ENCODE measurements around the gene MFAP2.

DNA sequence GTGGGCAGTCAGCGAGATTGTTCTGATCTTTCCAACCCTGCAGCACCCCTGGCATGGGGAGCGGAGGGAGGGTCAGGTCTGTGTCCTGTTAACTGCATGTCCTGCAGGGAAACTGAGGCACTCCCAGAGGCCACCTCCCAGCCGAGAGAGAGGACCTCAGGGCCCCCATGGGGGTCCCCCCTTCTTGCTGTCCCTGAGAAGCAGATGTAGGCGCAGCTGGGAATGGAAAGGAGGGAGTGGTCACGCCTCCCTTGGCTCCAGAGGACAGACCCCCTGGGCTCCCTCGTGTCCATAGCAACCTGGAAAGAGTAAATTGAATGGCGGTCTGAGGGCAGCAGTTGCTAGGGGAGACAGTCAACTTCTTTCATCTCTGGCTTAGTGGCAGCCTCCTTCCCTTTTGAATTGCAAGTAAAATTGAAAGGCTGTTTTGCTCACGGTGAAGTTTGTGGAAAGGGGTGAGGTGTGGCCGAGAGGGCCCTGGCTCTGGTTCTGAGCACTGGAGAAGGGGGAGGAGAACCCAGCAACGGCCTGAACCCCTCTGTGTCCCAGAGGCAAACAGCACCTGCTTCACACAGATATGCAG lies 53.8 kb downstream of the MFAP2 start:
- TF ChIP-seq EZH2phosphoT487 (IDR thresholded peaks at IDR 0.05; ENCODE audit: unreplicated experiment) (no peak), POLR2AphosphoS5 (IDR thresholded peaks at IDR 0.05; ENCODE audit: low read depth) (no peak), EZH2 (IDR thresholded peaks at IDR 0.05; ENCODE audit: low read depth, unreplicated experiment) (no peak), CREB1 (CRISPR knock-in tag; IDR thresholded peaks at IDR 0.05; ENCODE audit: low read depth) (no peak)
- TF ChIP-seq, protein P1, sequence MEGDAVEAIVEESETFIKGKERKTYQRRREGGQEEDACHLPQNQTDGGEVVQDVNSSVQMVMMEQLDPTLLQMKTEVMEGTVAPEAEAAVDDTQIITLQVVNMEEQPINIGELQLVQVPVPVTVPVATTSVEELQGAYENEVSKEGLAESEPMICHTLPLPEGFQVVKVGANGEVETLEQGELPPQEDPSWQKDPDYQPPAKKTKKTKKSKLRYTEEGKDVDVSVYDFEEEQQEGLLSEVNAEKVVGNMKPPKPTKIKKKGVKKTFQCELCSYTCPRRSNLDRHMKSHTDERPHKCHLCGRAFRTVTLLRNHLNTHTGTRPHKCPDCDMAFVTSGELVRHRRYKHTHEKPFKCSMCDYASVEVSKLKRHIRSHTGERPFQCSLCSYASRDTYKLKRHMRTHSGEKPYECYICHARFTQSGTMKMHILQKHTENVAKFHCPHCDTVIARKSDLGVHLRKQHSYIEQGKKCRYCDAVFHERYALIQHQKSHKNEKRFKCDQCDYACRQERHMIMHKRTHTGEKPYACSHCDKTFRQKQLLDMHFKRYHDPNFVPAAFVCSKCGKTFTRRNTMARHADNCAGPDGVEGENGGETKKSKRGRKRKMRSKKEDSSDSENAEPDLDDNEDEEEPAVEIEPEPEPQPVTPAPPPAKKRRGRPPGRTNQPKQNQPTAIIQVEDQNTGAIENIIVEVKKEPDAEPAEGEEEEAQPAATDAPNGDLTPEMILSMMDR (conservative IDR thresholded peaks at IDR 0.05; ENCODE audit: low read depth in 2 of 2) = no peak
- TF ChIP-seq, protein P2, sequence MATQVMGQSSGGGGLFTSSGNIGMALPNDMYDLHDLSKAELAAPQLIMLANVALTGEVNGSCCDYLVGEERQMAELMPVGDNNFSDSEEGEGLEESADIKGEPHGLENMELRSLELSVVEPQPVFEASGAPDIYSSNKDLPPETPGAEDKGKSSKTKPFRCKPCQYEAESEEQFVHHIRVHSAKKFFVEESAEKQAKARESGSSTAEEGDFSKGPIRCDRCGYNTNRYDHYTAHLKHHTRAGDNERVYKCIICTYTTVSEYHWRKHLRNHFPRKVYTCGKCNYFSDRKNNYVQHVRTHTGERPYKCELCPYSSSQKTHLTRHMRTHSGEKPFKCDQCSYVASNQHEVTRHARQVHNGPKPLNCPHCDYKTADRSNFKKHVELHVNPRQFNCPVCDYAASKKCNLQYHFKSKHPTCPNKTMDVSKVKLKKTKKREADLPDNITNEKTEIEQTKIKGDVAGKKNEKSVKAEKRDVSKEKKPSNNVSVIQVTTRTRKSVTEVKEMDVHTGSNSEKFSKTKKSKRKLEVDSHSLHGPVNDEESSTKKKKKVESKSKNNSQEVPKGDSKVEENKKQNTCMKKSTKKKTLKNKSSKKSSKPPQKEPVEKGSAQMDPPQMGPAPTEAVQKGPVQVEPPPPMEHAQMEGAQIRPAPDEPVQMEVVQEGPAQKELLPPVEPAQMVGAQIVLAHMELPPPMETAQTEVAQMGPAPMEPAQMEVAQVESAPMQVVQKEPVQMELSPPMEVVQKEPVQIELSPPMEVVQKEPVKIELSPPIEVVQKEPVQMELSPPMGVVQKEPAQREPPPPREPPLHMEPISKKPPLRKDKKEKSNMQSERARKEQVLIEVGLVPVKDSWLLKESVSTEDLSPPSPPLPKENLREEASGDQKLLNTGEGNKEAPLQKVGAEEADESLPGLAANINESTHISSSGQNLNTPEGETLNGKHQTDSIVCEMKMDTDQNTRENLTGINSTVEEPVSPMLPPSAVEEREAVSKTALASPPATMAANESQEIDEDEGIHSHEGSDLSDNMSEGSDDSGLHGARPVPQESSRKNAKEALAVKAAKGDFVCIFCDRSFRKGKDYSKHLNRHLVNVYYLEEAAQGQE (IDR thresholded peaks at IDR 0.05; ENCODE audit: unreplicated experiment) = no peak
- TF ChIP-seq, protein P3, sequence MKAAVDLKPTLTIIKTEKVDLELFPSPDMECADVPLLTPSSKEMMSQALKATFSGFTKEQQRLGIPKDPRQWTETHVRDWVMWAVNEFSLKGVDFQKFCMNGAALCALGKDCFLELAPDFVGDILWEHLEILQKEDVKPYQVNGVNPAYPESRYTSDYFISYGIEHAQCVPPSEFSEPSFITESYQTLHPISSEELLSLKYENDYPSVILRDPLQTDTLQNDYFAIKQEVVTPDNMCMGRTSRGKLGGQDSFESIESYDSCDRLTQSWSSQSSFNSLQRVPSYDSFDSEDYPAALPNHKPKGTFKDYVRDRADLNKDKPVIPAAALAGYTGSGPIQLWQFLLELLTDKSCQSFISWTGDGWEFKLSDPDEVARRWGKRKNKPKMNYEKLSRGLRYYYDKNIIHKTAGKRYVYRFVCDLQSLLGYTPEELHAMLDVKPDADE (IDR thresholded peaks at IDR 0.05) = no peak
